ENCODE measurements around the gene NTPCR. TPM values are rescaled to one million over a fixed set of nuclear protein-coding genes. Genes with fewer than 3 reads are reported as not detected.
"Not testable (repeated sequence)": the region's sequence is repeated elsewhere in the genome, so short reads cannot be mapped to it uniquely, and the experiment has no call there.

Gene NTPCR
- total RNA-seq, 3 donors from 2014 or later, result 27.2 to 40.1 (median 28.8) TPM

DNA sequence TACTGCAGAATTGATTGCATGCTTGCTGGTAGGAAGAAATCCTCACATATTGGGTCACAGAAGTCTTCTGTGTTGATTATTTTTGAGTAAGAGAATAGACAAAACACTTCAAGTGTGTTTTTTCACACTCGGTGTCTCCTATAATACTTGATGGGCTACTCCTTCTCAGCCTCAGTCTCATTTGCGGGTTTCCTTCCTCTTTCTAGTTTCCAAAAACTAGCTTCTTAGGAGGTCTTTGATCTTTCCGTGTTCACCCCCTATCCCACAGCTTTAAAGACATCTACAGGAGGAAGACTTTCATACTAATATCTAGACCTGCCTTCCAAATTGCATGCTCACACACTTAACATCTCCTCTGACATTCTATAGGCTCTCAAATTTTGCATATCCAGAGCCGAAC, 40.7 kb upstream of the NTPCR start:
- no peaks in the 10 kb centered on the region for H3K9me3 ChIP-seq
- TF ChIP-seq POLR2A (IDR thresholded peaks at IDR 0.05) (no peak), POLR2AphosphoS5 (IDR thresholded peaks at IDR 0.05) (no peak)
- TF ChIP-seq, protein P1, sequence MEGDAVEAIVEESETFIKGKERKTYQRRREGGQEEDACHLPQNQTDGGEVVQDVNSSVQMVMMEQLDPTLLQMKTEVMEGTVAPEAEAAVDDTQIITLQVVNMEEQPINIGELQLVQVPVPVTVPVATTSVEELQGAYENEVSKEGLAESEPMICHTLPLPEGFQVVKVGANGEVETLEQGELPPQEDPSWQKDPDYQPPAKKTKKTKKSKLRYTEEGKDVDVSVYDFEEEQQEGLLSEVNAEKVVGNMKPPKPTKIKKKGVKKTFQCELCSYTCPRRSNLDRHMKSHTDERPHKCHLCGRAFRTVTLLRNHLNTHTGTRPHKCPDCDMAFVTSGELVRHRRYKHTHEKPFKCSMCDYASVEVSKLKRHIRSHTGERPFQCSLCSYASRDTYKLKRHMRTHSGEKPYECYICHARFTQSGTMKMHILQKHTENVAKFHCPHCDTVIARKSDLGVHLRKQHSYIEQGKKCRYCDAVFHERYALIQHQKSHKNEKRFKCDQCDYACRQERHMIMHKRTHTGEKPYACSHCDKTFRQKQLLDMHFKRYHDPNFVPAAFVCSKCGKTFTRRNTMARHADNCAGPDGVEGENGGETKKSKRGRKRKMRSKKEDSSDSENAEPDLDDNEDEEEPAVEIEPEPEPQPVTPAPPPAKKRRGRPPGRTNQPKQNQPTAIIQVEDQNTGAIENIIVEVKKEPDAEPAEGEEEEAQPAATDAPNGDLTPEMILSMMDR (IDR thresholded peaks at IDR 0.05), result no peak
- H3K27ac ChIP-seq, result no peak overlapping the region
- H3K36me3 ChIP-seq, result no peaks in the 10 kb centered on the region
- H3K27me3 ChIP-seq, result no peaks in the 10 kb centered on the region
- intact Hi-C loops (cut with DNase I; ENCODE audit: low total_unique reads), result no loop called here
- DNase-seq (ENCODE audit: low spot score in 2 of 2), result no peak
- no peak overlapping the region for H3K4me3 ChIP-seq
- no peaks in the 10 kb centered on the region for H3K4me1 ChIP-seq

DNA sequence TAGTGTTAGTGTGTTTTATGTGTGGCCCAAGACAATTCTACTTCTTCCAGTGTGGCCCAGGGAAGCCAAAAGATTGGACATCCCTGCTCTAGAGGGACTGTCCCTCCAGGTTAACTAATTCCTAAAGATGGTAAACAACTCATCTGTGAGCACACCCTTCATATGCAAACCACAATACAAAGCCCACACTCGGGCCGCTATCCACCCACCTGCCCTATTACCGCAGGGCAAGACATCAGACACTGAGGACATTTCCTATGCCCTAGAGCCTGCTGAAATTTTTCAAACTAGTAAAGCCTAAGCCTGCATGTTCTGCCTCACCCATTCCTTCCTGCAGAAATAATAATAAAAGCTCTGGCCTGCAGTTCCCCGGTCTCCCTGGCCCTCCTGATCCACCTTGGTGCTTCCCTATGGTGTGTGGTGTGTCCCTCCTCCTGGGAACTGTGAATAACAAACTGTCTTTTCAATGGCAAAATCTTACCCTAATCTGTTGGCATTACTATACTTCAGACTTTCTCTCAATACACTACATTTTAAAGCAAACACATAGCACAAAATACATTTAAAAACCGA, 39.3 kb upstream of the NTPCR start:
- DNase-seq (ENCODE audit: low spot score in 2 of 2), result no peak
- no peaks in the 10 kb centered on the region for H3K27me3 ChIP-seq
- no peaks in the 10 kb centered on the region for H3K4me1 ChIP-seq
- no peaks in the 10 kb centered on the region for H3K36me3 ChIP-seq
- H3K4me3 ChIP-seq, result no peak overlapping the region
- no peaks in the 10 kb centered on the region for H3K9me3 ChIP-seq
- no peak overlapping the region for H3K27ac ChIP-seq
- intact Hi-C loops (cut with DNase I; ENCODE audit: low total_unique reads), result no loop called here
- TF ChIP-seq, protein P1 (IDR thresholded peaks at IDR 0.05), result no peak
- TF ChIP-seq POLR2AphosphoS5 (IDR thresholded peaks at IDR 0.05) (no peak), POLR2A (IDR thresholded peaks at IDR 0.05) (no peak)

DNA sequence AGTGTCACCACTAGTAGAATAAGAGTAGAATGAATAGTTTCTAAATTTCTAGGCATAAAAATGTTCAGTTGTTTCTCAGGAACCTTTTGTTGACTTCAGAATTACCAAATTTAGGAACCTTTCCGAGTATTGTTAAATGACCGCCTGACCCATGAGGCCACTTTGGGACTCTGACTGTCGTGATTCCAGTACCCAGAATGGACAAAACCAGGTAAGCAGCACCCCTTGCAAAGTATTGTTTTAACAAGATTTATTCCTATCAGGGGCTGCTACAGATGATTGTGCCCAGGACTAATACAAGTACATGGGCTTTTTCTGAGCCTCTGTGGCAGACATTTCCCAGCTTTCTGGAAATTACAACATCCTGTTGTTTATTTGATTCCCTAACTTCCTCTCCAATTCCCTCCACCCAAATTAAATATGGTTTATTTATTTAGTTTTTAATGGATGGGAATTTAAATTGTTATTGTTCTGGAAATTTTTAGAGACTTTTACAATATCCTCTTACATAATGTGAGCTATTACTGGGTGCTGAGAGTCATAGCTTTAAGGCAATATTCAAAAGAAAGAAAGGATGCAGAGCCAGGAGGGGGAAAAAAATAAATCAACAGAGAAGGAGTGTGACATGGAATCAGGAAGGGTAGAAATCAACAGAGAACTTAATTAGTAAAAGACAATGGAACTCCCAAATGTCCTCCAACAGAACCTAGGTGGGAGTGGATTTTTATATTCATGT, 37.4 kb upstream of the NTPCR start:
- H3K27me3 ChIP-seq, result no peaks in the 10 kb centered on the region
- H3K27ac ChIP-seq, result no peak overlapping the region
- no peak for TF ChIP-seq POLR2A (IDR thresholded peaks at IDR 0.05)
- TF ChIP-seq, protein P1 (IDR thresholded peaks at IDR 0.05), result no peak
- no peak for TF ChIP-seq POLR2AphosphoS5 (IDR thresholded peaks at IDR 0.05)
- H3K4me1 ChIP-seq, result no peaks in the 10 kb centered on the region
- no peak overlapping the region for H3K4me3 ChIP-seq
- no peaks in the 10 kb centered on the region for H3K36me3 ChIP-seq
- intact Hi-C loops (cut with DNase I; ENCODE audit: low total_unique reads), result no loop called here
- no peaks in the 10 kb centered on the region for H3K9me3 ChIP-seq
- DNase-seq (ENCODE audit: low spot score in 2 of 2), result no peak

DNA sequence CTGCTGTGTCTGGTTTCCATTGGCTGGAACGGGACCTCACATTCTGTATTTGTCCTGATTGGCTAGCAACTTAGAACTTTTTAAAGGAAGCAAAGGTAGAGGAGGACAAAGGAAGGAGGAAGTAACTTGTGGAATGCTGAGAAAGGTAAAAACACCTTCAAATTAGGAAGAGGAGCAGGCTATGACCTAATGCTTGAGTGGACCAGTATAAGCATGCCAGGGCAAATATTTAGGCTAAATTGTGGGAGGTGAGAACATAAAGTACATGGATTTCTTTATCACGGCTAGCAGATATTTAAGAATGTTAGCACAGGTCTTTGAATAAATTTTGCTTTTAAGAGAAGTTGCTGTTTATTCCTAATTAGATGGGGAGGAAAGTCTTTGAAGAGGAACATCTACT, 36.1 kb upstream of the NTPCR start:
- H3K36me3 ChIP-seq; H3K27ac ChIP-seq; H3K4me3 ChIP-seq; H3K9me3 ChIP-seq; H3K4me1 ChIP-seq; H3K27me3 ChIP-seq; DNase-seq (ENCODE audit: low spot score in 2 of 2); intact Hi-C loops (cut with DNase I; ENCODE audit: low total_unique reads): not testable (repeated sequence)

DNA sequence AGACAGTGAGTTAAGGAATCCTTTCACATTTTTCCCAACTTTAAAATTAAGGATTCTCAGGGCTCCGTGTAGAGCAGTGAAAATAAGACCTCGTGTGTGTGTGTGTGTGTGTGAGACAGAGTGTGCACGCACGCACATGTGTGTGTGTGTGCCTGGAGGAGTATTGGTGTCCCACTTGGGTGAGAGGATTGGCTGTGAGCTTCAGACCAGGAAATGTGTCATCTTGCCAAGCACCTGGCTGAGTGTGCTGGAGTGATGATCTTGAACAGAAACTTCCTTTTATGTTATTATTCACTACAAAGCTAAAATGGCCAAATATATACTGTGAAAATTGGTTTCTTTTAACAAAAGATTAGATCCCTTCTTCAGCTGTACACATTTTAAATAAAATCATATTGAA, 35.2 kb upstream of the NTPCR start:
- Histone ChIP-seq H3K27me3 (no peaks in the 10 kb centered on the region), H3K27ac (no peak overlapping the region), H3K4me1 (no peaks in the 10 kb centered on the region), H3K36me3 (no peaks in the 10 kb centered on the region), H3K9me3 (no peaks in the 10 kb centered on the region), H3K4me3 (no peak overlapping the region)
- intact Hi-C loops (cut with DNase I; ENCODE audit: low total_unique reads), result no loop called here
- no peak for DNase-seq (ENCODE audit: low spot score in 2 of 2)
- TF ChIP-seq, protein P1 (IDR thresholded peaks at IDR 0.05), result no peak
- no peak for TF ChIP-seq POLR2AphosphoS5 (IDR thresholded peaks at IDR 0.05)
- no peak for TF ChIP-seq POLR2A (IDR thresholded peaks at IDR 0.05)
